Neural cell (in vitro differentiated cells): ENCODE data around the gene CCSAP.

Source experiments
- EP300 ChIP-seq: fragments of 450-650 bp; conservative IDR thresholded peaks from 2 replicates; pipeline ENCODE4 v1.6.1; 2014; ENCODE audit warnings: antibody characterized with exemption, mild to moderate bottlenecking, moderate library complexity; ENCODE audit not compliant: poor library complexity, severe bottlenecking
- EZH2 ChIP-seq: fragments of 200-600, 300-800 bp; shearing (Covaris generic), sonication (generic); IDR thresholded peaks from 2 replicates; pipeline ENCODE4 v1.6.1; 2014; ENCODE audit warnings: antibody characterized with exemption, low read length, borderline replicate concordance, mild to moderate bottlenecking; ENCODE audit not compliant: insufficient read depth, poor library complexity, severe bottlenecking
- MXI1 ChIP-seq: fragments of 450-650 bp; conservative IDR thresholded peaks from 2 replicates; pipeline ENCODE4 v1.6.1; 2014; ENCODE audit warnings: antibody characterized with exemption, mild to moderate bottlenecking; ENCODE audit not compliant: poor library complexity, severe bottlenecking
- POLR2AphosphoS5 ChIP-seq: IDR thresholded peaks from 2 replicates; pipeline ENCODE4 v1.6.1; 2012
- RAD21 ChIP-seq: fragments of 450-650 bp; conservative IDR thresholded peaks from 2 replicates; pipeline ENCODE4 v1.6.1; 2014; ENCODE audit warnings: antibody characterized with exemption, mild to moderate bottlenecking, moderate library complexity
- SMC3 ChIP-seq: fragments of 450-650 bp; conservative IDR thresholded peaks from 2 replicates; pipeline ENCODE4 v1.6.1; 2014; ENCODE audit warnings: antibody characterized with exemption, mild to moderate bottlenecking, moderate library complexity; ENCODE audit not compliant: poor library complexity
- TAF1 ChIP-seq: IDR thresholded peaks from 2 replicates; pipeline ENCODE4 v1.6.1; 2012; ENCODE audit warnings: low read depth
- TF ChIP-seq, protein P1 (sequence below): fragments of 450-650 bp; IDR thresholded peaks from 2 replicates; pipeline ENCODE4 v1.5.1; 2014; ENCODE audit warnings: antibody characterized with exemption, mild to moderate bottlenecking, moderate library complexity; ENCODE audit not compliant: poor library complexity, severe bottlenecking
- TF ChIP-seq, protein P2 (sequence below): IDR thresholded peaks from 2 replicates; pipeline ENCODE4 v1.6.1; 2012; ENCODE audit warnings: borderline replicate concordance

DNA sequence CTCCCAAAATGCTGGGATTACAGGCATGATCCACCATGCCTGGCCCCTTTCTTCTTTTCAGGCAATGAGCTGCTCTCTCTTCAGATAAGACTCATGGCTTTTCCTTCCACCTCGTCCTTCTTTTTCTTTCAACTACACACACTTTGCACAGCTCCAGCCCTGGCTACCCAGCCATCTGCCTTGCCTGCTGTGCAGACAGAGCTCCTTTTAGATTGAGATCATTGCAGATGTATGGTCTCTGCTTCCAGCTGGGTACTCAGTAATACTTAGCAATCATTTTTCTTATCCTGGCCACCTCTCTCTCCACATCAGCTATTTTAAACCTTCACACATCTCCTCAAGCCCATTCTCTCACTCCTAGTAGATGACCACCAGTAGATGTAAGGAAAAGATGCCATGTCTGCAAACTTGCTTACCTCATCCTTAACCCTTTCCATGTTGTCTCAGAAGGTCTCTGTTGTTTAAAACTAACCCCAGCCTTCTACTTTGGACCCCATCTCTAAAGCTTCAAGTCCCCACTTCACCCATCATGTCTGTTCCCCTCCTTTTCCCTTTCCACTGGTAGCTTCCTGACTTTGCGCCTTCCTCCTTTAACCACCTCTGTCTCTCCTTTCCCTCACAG, 64.6 kb downstream of the CCSAP start:
- TF ChIP-seq, protein P1, sequence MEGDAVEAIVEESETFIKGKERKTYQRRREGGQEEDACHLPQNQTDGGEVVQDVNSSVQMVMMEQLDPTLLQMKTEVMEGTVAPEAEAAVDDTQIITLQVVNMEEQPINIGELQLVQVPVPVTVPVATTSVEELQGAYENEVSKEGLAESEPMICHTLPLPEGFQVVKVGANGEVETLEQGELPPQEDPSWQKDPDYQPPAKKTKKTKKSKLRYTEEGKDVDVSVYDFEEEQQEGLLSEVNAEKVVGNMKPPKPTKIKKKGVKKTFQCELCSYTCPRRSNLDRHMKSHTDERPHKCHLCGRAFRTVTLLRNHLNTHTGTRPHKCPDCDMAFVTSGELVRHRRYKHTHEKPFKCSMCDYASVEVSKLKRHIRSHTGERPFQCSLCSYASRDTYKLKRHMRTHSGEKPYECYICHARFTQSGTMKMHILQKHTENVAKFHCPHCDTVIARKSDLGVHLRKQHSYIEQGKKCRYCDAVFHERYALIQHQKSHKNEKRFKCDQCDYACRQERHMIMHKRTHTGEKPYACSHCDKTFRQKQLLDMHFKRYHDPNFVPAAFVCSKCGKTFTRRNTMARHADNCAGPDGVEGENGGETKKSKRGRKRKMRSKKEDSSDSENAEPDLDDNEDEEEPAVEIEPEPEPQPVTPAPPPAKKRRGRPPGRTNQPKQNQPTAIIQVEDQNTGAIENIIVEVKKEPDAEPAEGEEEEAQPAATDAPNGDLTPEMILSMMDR, result no peak
- TF ChIP-seq EZH2, result no peak
- no peak for TF ChIP-seq EP300
- no peak for TF ChIP-seq TAF1
- no peak for TF ChIP-seq SMC3
- peak; percentile 65 for TF ChIP-seq POLR2AphosphoS5
- TF ChIP-seq, protein P2, sequence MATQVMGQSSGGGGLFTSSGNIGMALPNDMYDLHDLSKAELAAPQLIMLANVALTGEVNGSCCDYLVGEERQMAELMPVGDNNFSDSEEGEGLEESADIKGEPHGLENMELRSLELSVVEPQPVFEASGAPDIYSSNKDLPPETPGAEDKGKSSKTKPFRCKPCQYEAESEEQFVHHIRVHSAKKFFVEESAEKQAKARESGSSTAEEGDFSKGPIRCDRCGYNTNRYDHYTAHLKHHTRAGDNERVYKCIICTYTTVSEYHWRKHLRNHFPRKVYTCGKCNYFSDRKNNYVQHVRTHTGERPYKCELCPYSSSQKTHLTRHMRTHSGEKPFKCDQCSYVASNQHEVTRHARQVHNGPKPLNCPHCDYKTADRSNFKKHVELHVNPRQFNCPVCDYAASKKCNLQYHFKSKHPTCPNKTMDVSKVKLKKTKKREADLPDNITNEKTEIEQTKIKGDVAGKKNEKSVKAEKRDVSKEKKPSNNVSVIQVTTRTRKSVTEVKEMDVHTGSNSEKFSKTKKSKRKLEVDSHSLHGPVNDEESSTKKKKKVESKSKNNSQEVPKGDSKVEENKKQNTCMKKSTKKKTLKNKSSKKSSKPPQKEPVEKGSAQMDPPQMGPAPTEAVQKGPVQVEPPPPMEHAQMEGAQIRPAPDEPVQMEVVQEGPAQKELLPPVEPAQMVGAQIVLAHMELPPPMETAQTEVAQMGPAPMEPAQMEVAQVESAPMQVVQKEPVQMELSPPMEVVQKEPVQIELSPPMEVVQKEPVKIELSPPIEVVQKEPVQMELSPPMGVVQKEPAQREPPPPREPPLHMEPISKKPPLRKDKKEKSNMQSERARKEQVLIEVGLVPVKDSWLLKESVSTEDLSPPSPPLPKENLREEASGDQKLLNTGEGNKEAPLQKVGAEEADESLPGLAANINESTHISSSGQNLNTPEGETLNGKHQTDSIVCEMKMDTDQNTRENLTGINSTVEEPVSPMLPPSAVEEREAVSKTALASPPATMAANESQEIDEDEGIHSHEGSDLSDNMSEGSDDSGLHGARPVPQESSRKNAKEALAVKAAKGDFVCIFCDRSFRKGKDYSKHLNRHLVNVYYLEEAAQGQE, result no peak
- no peak for TF ChIP-seq MXI1
- TF ChIP-seq RAD21, result no peak
